HEK293 (cell line): ENCODE results near the gene LDLRAD3.

ENCODE experiments used
- CTCF ChIA-PET: fragments of 350-600 bp; formaldehyde crosslinking; extraction: SDS; loops from one replicate; lab custom pipeline; 2021; ENCODE audit warnings: antibody characterized with exemption; lab: Yijun Ruan, JAX
- POLR2A ChIA-PET: fragments of 300-600 bp; formaldehyde crosslinking; extraction: SDS; loops from one replicate; lab custom pipeline; 2020; ENCODE audit warnings: antibody characterized with exemption, inconsistent platforms; lab: Yijun Ruan, JAX
- H3K27ac ChIP-seq: fragments of 200-500 bp; sonication (Bioruptor generic); 2 replicates; pipeline ENCODE4 v1.5.1; 2014; ENCODE audit warnings: low read depth, low read length, control low read depth, inconsistent platforms; ENCODE audit errors: extremely low read depth
- H3K36me3 ChIP-seq, 2 experiments: fragments of 200-500 bp in 1 of 2; sonication (Bioruptor generic) in 1 of 2; 1 replicate in 1 of 2; 2 replicates in 1 of 2; pipeline ENCODE4 v1.5.1; 2014 to 2017; ENCODE audit warnings: inconsistent platforms in 2 of 2, low read length in 2 of 2; ENCODE audit not compliant: control insufficient read depth in 2 of 2, insufficient read depth in 1 of 2
- H3K4me1 ChIP-seq: fragments of 200-500 bp; sonication (Bioruptor generic); 2 replicates; pipeline ENCODE4 v1.5.1; 2014; ENCODE audit warnings: mild to moderate bottlenecking, low read length, inconsistent platforms; ENCODE audit not compliant: control insufficient read depth, insufficient read depth
- H3K4me3 ChIP-seq: 2 replicates; pipeline ENCODE4 v1.5.1; 2011; ENCODE audit warnings: low read depth, mild to moderate bottlenecking, control low read depth, low read length, moderate library complexity
- H3K9me3 ChIP-seq: fragments of 200-500 bp; sonication (Bioruptor generic); 2 replicates; pipeline ENCODE4 v1.5.1; 2014; ENCODE audit warnings: low read depth, low read length, inconsistent platforms; ENCODE audit not compliant: control insufficient read depth, insufficient read depth
- ATF2 ChIP-seq: fragments of 450-650 bp; formaldehyde crosslinking; IDR thresholded peaks from 2 replicates; pipeline ENCODE4 v1.5.1; 2016; ENCODE audit warnings: missing biosample characterization, missing genetic modification characterization, low read depth
- EGR2 ChIP-seq: fragments of 450-650 bp; formaldehyde crosslinking; IDR thresholded peaks from 2 replicates; pipeline ENCODE4 v1.5.1; 2016; ENCODE audit warnings: low read depth, missing biosample characterization, missing genetic modification characterization
- HIC1 ChIP-seq: fragments of 450-650 bp; formaldehyde crosslinking; IDR thresholded peaks from 2 replicates; pipeline ENCODE4 v1.5.1; 2016; ENCODE audit warnings: missing biosample characterization, missing genetic modification characterization
- KLF1 ChIP-seq: fragments of 450-650 bp; formaldehyde crosslinking; IDR thresholded peaks from 2 replicates; pipeline ENCODE4 v1.5.1; 2016; ENCODE audit warnings: missing biosample characterization, missing genetic modification characterization
- MEIS1 ChIP-seq: sonication (generic); formaldehyde crosslinking; IDR thresholded peaks from 2 replicates; pipeline ENCODE4 v1.8.1; 2022; ENCODE audit warnings: missing genetic modification reagents, mild to moderate bottlenecking, borderline replicate concordance
- MZF1 ChIP-seq: fragments of 450-650 bp; formaldehyde crosslinking; IDR thresholded peaks from 2 replicates; pipeline ENCODE4 v1.5.1; 2017; ENCODE audit warnings: missing biosample characterization, missing genetic modification characterization, borderline replicate concordance
- RBAK ChIP-seq: fragments of 450-650 bp; formaldehyde crosslinking; IDR thresholded peaks from 2 replicates; pipeline ENCODE4 v1.5.1; 2016; ENCODE audit warnings: missing biosample characterization, missing genetic modification characterization
- ZBTB1 ChIP-seq: fragments of 450-650 bp; formaldehyde crosslinking; IDR thresholded peaks from 2 replicates; pipeline ENCODE4 v1.5.1; 2016; ENCODE audit warnings: missing biosample characterization, missing genetic modification characterization
- ZBTB17 ChIP-seq: fragments of 450-650 bp; formaldehyde crosslinking; IDR thresholded peaks from 2 replicates; pipeline ENCODE4 v1.5.1; 2016; ENCODE audit warnings: missing biosample characterization, missing genetic modification characterization
- ZEB2 ChIP-seq: fragments of 450-650 bp; formaldehyde crosslinking; IDR thresholded peaks from 2 replicates; pipeline ENCODE4 v1.5.1; 2016; ENCODE audit warnings: missing biosample characterization, missing genetic modification characterization
- ZNF10 ChIP-seq: fragments of 450-650 bp; formaldehyde crosslinking; IDR thresholded peaks from 2 replicates; pipeline ENCODE4 v1.5.1; 2017; ENCODE audit warnings: missing biosample characterization, missing genetic modification characterization
- ZNF132 ChIP-seq: fragments of 450-650 bp; formaldehyde crosslinking; IDR thresholded peaks from 2 replicates; pipeline ENCODE4 v1.5.1; 2017; ENCODE audit warnings: missing biosample characterization, missing genetic modification characterization, borderline replicate concordance
- ZNF211 ChIP-seq: fragments of 450-650 bp; formaldehyde crosslinking; IDR thresholded peaks from 2 replicates; pipeline ENCODE4 v1.5.1; 2016; ENCODE audit warnings: low read depth, missing biosample characterization, missing genetic modification characterization
- ZNF302 ChIP-seq: fragments of 450-650 bp; formaldehyde crosslinking; IDR thresholded peaks from 2 replicates; pipeline ENCODE4 v1.5.1; 2016; ENCODE audit warnings: missing biosample characterization, missing genetic modification characterization, low read depth
- ZNF341 ChIP-seq: fragments of 450-650 bp; formaldehyde crosslinking; IDR thresholded peaks from 2 replicates; pipeline ENCODE4; 2016; ENCODE audit warnings: low read depth, missing biosample characterization, missing genetic modification characterization
- ZNF488 ChIP-seq: fragments of 450-650 bp; formaldehyde crosslinking; IDR thresholded peaks from 2 replicates; pipeline ENCODE4 v1.5.1; 2016; ENCODE audit warnings: missing biosample characterization, missing genetic modification characterization
- ZNF555 ChIP-seq: fragments of 450-650 bp; formaldehyde crosslinking; conservative IDR thresholded peaks from 2 replicates; pipeline ENCODE4 v1.5.1; 2017; ENCODE audit warnings: missing biosample characterization, mild to moderate bottlenecking, missing genetic modification characterization, inconsistent platforms
- ZNF626 ChIP-seq: fragments of 450-650 bp; sonication (Bioruptor Pico); formaldehyde crosslinking; IDR thresholded peaks from 2 replicates; pipeline ENCODE4 v1.5.1; 2018; ENCODE audit warnings: missing biosample characterization, missing genetic modification characterization, inconsistent platforms
- ZNF629 ChIP-seq: fragments of 450-650 bp; formaldehyde crosslinking; IDR thresholded peaks from 2 replicates; pipeline ENCODE4 v1.5.1; 2017; ENCODE audit warnings: missing biosample characterization, missing genetic modification characterization
- ZNF664 ChIP-seq: fragments of 450-650 bp; formaldehyde crosslinking; IDR thresholded peaks from 2 replicates; pipeline ENCODE4 v1.5.1; 2016; ENCODE audit warnings: missing biosample characterization, missing genetic modification characterization
- TF ChIP-seq, protein P1 (sequence below): fragments of 450-650 bp; formaldehyde crosslinking; IDR thresholded peaks from 2 replicates; pipeline ENCODE4 v1.5.1; 2017; ENCODE audit warnings: missing biosample characterization, missing genetic modification characterization
- TF ChIP-seq, protein P2 (sequence below): fragments of 450-650 bp; formaldehyde crosslinking; IDR thresholded peaks from 2 replicates; pipeline ENCODE4 v1.5.1; 2016; ENCODE audit warnings: missing biosample characterization, missing genetic modification characterization

LDLRAD3 gene

GRCh38 chr11:36165621-36166397 lies 221.9 kb downstream of the LDLRAD3 start:
- ChIA-PET CTCF (no interaction called here), POLR2A (no interaction called here)
- Histone ChIP-seq H3K9me3 (no peaks in the 10 kb centered on the region), H3K4me1 (peaks cover 5% of the 10 kb centered on the region), H3K36me3 (no peaks in the 10 kb centered on the region), H3K4me3 (no peak overlapping the region), H3K27ac (no peak overlapping the region)
- 0 out of 2 replicates have a peak, but pooled peaks have one; percentile 22 for TF ChIP-seq ZNF341 (tag by site-specific recombination)
- 0 out of 2 replicates have a peak, but pooled peaks have one; percentile 11 for TF ChIP-seq HIC1 (tag by site-specific recombination)
- no peak for TF ChIP-seq ATF2 (tag by site-specific recombination)
- peak; percentile 53; the same call in 1 of the 2 replicates for TF ChIP-seq MEIS1 (CRISPR knock-in tag)
- TF ChIP-seq ZBTB17 (tag by site-specific recombination) = peak; percentile 54
- peak; percentile 25; the same call in 1 of the 2 replicates for TF ChIP-seq ZEB2
- no peak for TF ChIP-seq KLF1

GRCh38 chr11:36167073-36167472 lies 223.2 kb downstream of the LDLRAD3 start:
- CTCF ChIA-PET = interaction anchor here (1.0 kb wide), 1 partner anchor 45 kb away, joined by 3 read pairs; no protein-coding TSS in a partner anchor
- H3K4me3 ChIP-seq = no peak overlapping the region
- TF ChIP-seq ZNF626 (tag by site-specific recombination) = no peak
- TF ChIP-seq ZNF629 (tag by site-specific recombination) = 0 out of 2 replicates have a peak, but pooled peaks have one; percentile 21
- no peak for TF ChIP-seq EGR2 (tag by site-specific recombination)
- TF ChIP-seq ZNF302 (tag by site-specific recombination) = no peak
- no peak for TF ChIP-seq ZNF488 (tag by site-specific recombination)
- no peak for TF ChIP-seq ZNF664 (tag by site-specific recombination)
- TF ChIP-seq ZNF132 (tag by site-specific recombination) = no peak
- TF ChIP-seq ZNF10 (tag by site-specific recombination) = peak; percentile 84
- TF ChIP-seq ZNF211 (tag by site-specific recombination) = no peak

GRCh38 chr11:36167729-36168128 lies 223.9 kb downstream of the LDLRAD3 start:
- H3K4me1 ChIP-seq = peaks cover 5% of the 10 kb centered on the region
- H3K4me3 ChIP-seq = no peak overlapping the region
- no peak overlapping the region for H3K27ac ChIP-seq
- CTCF ChIA-PET = no interaction called here
- no peaks in the 10 kb centered on the region for H3K9me3 ChIP-seq
- POLR2A ChIA-PET = no interaction called here
- H3K36me3 ChIP-seq = no peaks in the 10 kb centered on the region
- no peak for TF ChIP-seq RBAK (tag by site-specific recombination)
- no peak for TF ChIP-seq ZNF132 (tag by site-specific recombination)
- TF ChIP-seq ZNF555 (tag by site-specific recombination) = no peak
- no peak for TF ChIP-seq MZF1 (tag by site-specific recombination)
- TF ChIP-seq, protein P1, sequence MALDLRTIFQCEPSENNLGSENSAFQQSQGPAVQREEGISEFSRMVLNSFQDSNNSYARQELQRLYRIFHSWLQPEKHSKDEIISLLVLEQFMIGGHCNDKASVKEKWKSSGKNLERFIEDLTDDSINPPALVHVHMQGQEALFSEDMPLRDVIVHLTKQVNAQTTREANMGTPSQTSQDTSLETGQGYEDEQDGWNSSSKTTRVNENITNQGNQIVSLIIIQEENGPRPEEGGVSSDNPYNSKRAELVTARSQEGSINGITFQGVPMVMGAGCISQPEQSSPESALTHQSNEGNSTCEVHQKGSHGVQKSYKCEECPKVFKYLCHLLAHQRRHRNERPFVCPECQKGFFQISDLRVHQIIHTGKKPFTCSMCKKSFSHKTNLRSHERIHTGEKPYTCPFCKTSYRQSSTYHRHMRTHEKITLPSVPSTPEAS (tag by site-specific recombination) = no peak
- TF ChIP-seq, protein P2, sequence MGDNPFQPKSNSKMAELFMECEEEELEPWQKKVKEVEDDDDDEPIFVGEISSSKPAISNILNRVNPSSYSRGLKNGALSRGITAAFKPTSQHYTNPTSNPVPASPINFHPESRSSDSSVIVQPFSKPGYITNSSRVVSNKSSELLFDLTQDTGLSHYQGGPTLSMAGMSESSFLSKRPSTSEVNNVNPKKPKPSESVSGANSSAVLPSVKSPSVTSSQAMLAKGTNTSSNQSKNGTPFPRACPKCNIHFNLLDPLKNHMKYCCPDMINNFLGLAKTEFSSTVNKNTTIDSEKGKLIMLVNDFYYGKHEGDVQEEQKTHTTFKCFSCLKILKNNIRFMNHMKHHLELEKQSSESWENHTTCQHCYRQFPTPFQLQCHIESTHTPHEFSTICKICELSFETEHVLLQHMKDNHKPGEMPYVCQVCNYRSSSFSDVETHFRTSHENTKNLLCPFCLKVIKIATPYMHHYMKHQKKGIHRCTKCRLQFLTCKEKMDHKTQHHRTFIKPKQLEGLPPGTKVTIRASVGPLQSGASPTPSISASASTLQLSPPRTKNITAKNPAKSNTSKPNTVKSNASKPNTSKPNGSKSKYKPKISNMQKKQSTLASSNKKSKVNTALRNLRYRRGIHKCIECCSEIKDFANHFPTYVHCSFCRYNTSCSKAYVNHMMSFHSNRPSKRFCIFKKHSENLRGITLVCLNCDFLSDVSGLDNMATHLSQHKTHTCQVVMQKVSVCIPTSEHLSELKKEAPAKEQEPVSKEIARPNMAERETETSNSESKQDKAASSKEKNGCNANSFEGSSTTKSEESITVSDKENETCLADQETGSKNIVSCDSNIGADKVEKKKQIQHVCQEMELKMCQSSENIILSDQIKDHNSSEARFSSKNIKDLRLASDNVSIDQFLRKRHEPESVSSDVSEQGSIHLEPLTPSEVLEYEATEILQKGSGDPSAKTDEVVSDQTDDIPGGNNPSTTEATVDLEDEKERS (tag by site-specific recombination) = no peak
- no peak for TF ChIP-seq ZBTB1 (tag by site-specific recombination)

More at GRCh38 chr11:36167073-36167472, 223.2 kb downstream of the LDLRAD3 start:
- POLR2A ChIA-PET = no interaction called here
- no peaks in the 10 kb centered on the region for H3K9me3 ChIP-seq
- H3K36me3 ChIP-seq = no peaks in the 10 kb centered on the region
- no peak overlapping the region for H3K27ac ChIP-seq
- peaks cover 5% of the 10 kb centered on the region for H3K4me1 ChIP-seq
